WTC11 (cell line): ENCODE measurements around the gene MAML2. TPM values are rescaled to one million over a fixed set of nuclear protein-coding genes. Genes with fewer than 3 reads are reported as not detected.

Source experiments
- ATAC-seq: fragments of 200-7000 bp; cut with Tn5 transposase; 2 replicates; pipeline ENCODE4 v1.10.0; 2021; ENCODE audit warnings: mild to moderate bottlenecking, moderate library complexity
- CTCF ChIA-PET: fragments of 300-600 bp; sonication (Branson Sonifier 250); formaldehyde crosslinking; loops from one replicate; lab custom pipeline; 2021; ENCODE audit warnings: antibody characterized with exemption; lab: Charles Lee
- POLR2A ChIA-PET: fragments of 350-600 bp; sonication (Branson Sonifier 250); formaldehyde crosslinking; loops from one replicate; lab custom pipeline; 2021; ENCODE audit warnings: antibody characterized with exemption; lab: Charles Lee
- DNase-seq: peaks from one replicate; pipeline ENCODE4 v3.0.0; 2021; ENCODE audit warnings: low spot score
- H3K27ac Mint-ChIP-seq: 2 replicates; pipeline ENCODE4 v1.8.0; 2021; ENCODE audit warnings: mixed read lengths
- H3K27me3 Mint-ChIP-seq: 2 replicates; pipeline ENCODE4 v1.8.0; 2021; ENCODE audit warnings: low read depth, mild to moderate bottlenecking, moderate library complexity, mixed read lengths
- H3K36me3 Mint-ChIP-seq: 2 replicates; pipeline ENCODE4 v1.8.0; 2021; ENCODE audit warnings: mixed read lengths
- H3K4me1 Mint-ChIP-seq: 2 replicates; pipeline ENCODE4 v1.8.0; 2022; ENCODE audit warnings: mixed read lengths
- H3K4me3 Mint-ChIP-seq: 2 replicates; pipeline ENCODE4 v1.8.0; 2021; ENCODE audit warnings: mild to moderate bottlenecking, moderate library complexity, mixed read lengths
- H3K9me3 Mint-ChIP-seq: 2 replicates; pipeline ENCODE4 v1.8.0; 2021; ENCODE audit warnings: mixed read lengths
- AR ChIP-seq: fragments of 250-450 bp; sonication (Bioruptor Pico); IDR thresholded peaks from 2 replicates; pipeline ENCODE4 v1.9.0; 2021; ENCODE audit warnings: mild to moderate bottlenecking
- ATF3 ChIP-seq: sonication (generic); formaldehyde crosslinking; conservative IDR thresholded peaks from 2 replicates; pipeline ENCODE4 v1.8.1; 2022; ENCODE audit warnings: mild to moderate bottlenecking, missing genetic modification reagents
- CBFB ChIP-seq: sonication (generic); formaldehyde crosslinking; IDR thresholded peaks from 2 replicates; pipeline ENCODE4 v1.8.1; 2022; ENCODE audit warnings: mild to moderate bottlenecking, low read depth, missing genetic modification reagents
- FOXJ3 ChIP-seq: sonication (generic); formaldehyde crosslinking; IDR thresholded peaks from 2 replicates; pipeline ENCODE4 v1.9.0; 2021; ENCODE audit warnings: missing genetic modification reagents, mild to moderate bottlenecking, borderline replicate concordance
- FOXP1 ChIP-seq: sonication (generic); formaldehyde crosslinking; IDR thresholded peaks from 2 replicates; pipeline ENCODE4 v1.8.0; 2022; ENCODE audit warnings: missing genetic modification reagents, mild to moderate bottlenecking, moderate library complexity, borderline replicate concordance
- FOXP4 ChIP-seq: sonication (generic); formaldehyde crosslinking; IDR thresholded peaks from 2 replicates; pipeline ENCODE4 v1.8.0; 2022; ENCODE audit warnings: mild to moderate bottlenecking, missing genetic modification reagents
- GABPB1 ChIP-seq: sonication (generic); formaldehyde crosslinking; IDR thresholded peaks from 2 replicates; pipeline ENCODE4 v1.8.1; 2023; ENCODE audit warnings: mild to moderate bottlenecking, missing genetic modification reagents
- GRHL2 ChIP-seq: fragments of 250-450 bp; sonication (Bioruptor Pico); IDR thresholded peaks from 2 replicates; pipeline ENCODE4 v1.8.0; 2022; ENCODE audit warnings: mild to moderate bottlenecking, moderate library complexity; ENCODE audit not compliant: insufficient replicate concordance, severe bottlenecking
- IRF1 ChIP-seq: sonication (generic); formaldehyde crosslinking; IDR thresholded peaks from 2 replicates; pipeline ENCODE4 v1.8.0; 2023; ENCODE audit warnings: missing genetic modification reagents
- MAX ChIP-seq: sonication (generic); formaldehyde crosslinking; IDR thresholded peaks from 2 replicates; pipeline ENCODE4 v1.8.0; 2022; ENCODE audit warnings: mild to moderate bottlenecking, missing genetic modification reagents
- NR1H2 ChIP-seq: sonication (generic); formaldehyde crosslinking; IDR thresholded peaks from 2 replicates; pipeline ENCODE4 v1.9.0; 2021; ENCODE audit warnings: mild to moderate bottlenecking, moderate library complexity, missing genetic modification reagents
- NR2C2 ChIP-seq: sonication (generic); formaldehyde crosslinking; IDR thresholded peaks from 2 replicates; pipeline ENCODE4 v1.8.0; 2022; ENCODE audit warnings: mild to moderate bottlenecking, missing genetic modification reagents
- PRRX2 ChIP-seq: fragments of 250-450 bp; sonication (Bioruptor Pico); IDR thresholded peaks from 2 replicates; pipeline ENCODE4 v1.8.0; 2021; ENCODE audit warnings: mild to moderate bottlenecking
- SMAD3 ChIP-seq: sonication (generic); formaldehyde crosslinking; IDR thresholded peaks from 2 replicates; pipeline ENCODE4 v1.8.0; 2022; ENCODE audit warnings: missing genetic modification reagents, mild to moderate bottlenecking, borderline replicate concordance
- TCF7 ChIP-seq: sonication (generic); formaldehyde crosslinking; IDR thresholded peaks from 2 replicates; pipeline ENCODE4 v1.8.0; 2022; ENCODE audit warnings: mild to moderate bottlenecking, low read depth, missing genetic modification reagents, moderate library complexity
- TEAD4 ChIP-seq: sonication (generic); formaldehyde crosslinking; IDR thresholded peaks from 2 replicates; pipeline ENCODE4 v1.8.0; 2022; ENCODE audit warnings: mild to moderate bottlenecking, missing genetic modification reagents
- ZBTB43 ChIP-seq: sonication (generic); formaldehyde crosslinking; IDR thresholded peaks from 2 replicates; pipeline ENCODE4 v1.8.1; 2023; ENCODE audit warnings: mild to moderate bottlenecking, missing genetic modification reagents
- ZMAT4 ChIP-seq: fragments of 250-450 bp; sonication (Bioruptor Pico); IDR thresholded peaks from 2 replicates; pipeline ENCODE4 v1.9.0; 2021; ENCODE audit warnings: mild to moderate bottlenecking
- ZNF219 ChIP-seq: sonication (generic); formaldehyde crosslinking; IDR thresholded peaks from 2 replicates; pipeline ENCODE4 v1.8.0; 2023; ENCODE audit warnings: missing genetic modification reagents, mild to moderate bottlenecking, borderline replicate concordance
- ZNF232 ChIP-seq: sonication (generic); formaldehyde crosslinking; IDR thresholded peaks from 2 replicates; pipeline ENCODE4 v1.8.0; 2022; ENCODE audit warnings: mild to moderate bottlenecking, missing genetic modification reagents
- ZNF396 ChIP-seq: fragments of 250-450 bp; sonication (Bioruptor Pico); IDR thresholded peaks from 2 replicates; pipeline ENCODE4 v1.8.0; 2021; ENCODE audit warnings: mild to moderate bottlenecking, moderate library complexity, borderline replicate concordance
- total RNA-seq: library from RNA; stranded (reverse); gene quantifications from 3 replicates; pipeline ENCODE4 v1.2.3, GENCODE V29; 2021

The MAML2 gene
- total RNA-seq, 1 experiment from 2014 or later = 8.1 TPM

- no peaks in the 10 kb centered on the region for H3K27me3 Mint-ChIP-seq
- H3K4me3 Mint-ChIP-seq = no peak overlapping the region
- ChIA-PET POLR2A (no interaction called here), CTCF (interaction anchor here (0.9 to 4.2 kb wide), 3 partner anchors 65 to 223 kb away, joined by 4 to 20 read pairs (median 7); partner anchors contain the start of gene MAML2)
- ATAC-seq (no peak), DNase-seq (no peak)
- peaks cover 48% of the 10 kb centered on the region for H3K4me1 Mint-ChIP-seq
- H3K27ac Mint-ChIP-seq = no peak overlapping the region
- H3K36me3 Mint-ChIP-seq = no peaks in the 10 kb centered on the region
- TF ChIP-seq CBFB (CRISPR knock-in tag) (no peak), ZNF232 (no peak), FOXP1 (CRISPR knock-in tag) (no peak), FOXJ3 (CRISPR knock-in tag) (no peak)
- H3K9me3 Mint-ChIP-seq = no peaks in the 10 kb centered on the region
Observed at GRCh38 chr11:96278039-96278897, 64.7 kb downstream of the MAML2 start.

GRCh38 chr11:96277696-96278038, 65.3 kb downstream of the MAML2 start:
- ATAC-seq (no peak), DNase-seq (no peak)
- Mint-ChIP-seq H3K4me3 (no peak overlapping the region), H3K4me1 (peaks cover 52% of the 10 kb centered on the region), H3K9me3 (no peaks in the 10 kb centered on the region), H3K27ac (no peak overlapping the region), H3K27me3 (no peaks in the 10 kb centered on the region), H3K36me3 (no peaks in the 10 kb centered on the region)
- ChIA-PET CTCF (interaction anchor here (0.7 to 1.6 kb wide), 4 partner anchors 66 to 1727 kb away, joined by 3 to 7 read pairs (median 4); partner anchors contain the start of gene MAML2), POLR2A (no interaction called here)
- TF ChIP-seq AR (CRISPR knock-in tag) (no peak), ZNF219 (no peak), ZMAT4 (CRISPR knock-in tag) (no peak), ZBTB43 (no peak), TCF7 (no peak)
- TF ChIP-seq, all 79 proteins: peak for 0

GRCh38 chr11:96276836-96277235, 66.2 kb downstream of the MAML2 start:
- no peak overlapping the region for H3K4me3 Mint-ChIP-seq
- peaks cover 1% of the 10 kb centered on the region; the same call in 1 of the 2 replicates for H3K9me3 Mint-ChIP-seq
- ChIA-PET POLR2A (interaction anchor here (0.5 to 0.7 kb wide), 3 partner anchors 44 to 211 kb away, joined by 3 to 13 read pairs (median 3); no protein-coding TSS in a partner anchor), CTCF (interaction anchor here (0.7 to 1.7 kb wide), 7 partner anchors 61 to 1726 kb away, joined by 3 to 9 read pairs (median 5); partner anchors contain the start of gene MAML2)
- peaks cover 56% of the 10 kb centered on the region for H3K4me1 Mint-ChIP-seq
- H3K27ac Mint-ChIP-seq = no peak overlapping the region
- no peaks in the 10 kb centered on the region for H3K27me3 Mint-ChIP-seq
- DNase-seq = no peak
- no peaks in the 10 kb centered on the region for H3K36me3 Mint-ChIP-seq
- no peak for ATAC-seq
- no peak for TF ChIP-seq SMAD3 (CRISPR knock-in tag)
- no peak for TF ChIP-seq TEAD4 (CRISPR knock-in tag)
- TF ChIP-seq GABPB1 (CRISPR knock-in tag) = no peak
- no peak for TF ChIP-seq MAX (CRISPR knock-in tag)
- TF ChIP-seq ZMAT4 (CRISPR knock-in tag) = no peak
- no peak for TF ChIP-seq ATF3 (CRISPR knock-in tag)
- no peak for TF ChIP-seq IRF1
- no peak for TF ChIP-seq TCF7
- no peak for TF ChIP-seq NR2C2 (CRISPR knock-in tag)
- TF ChIP-seq ZNF396 (CRISPR knock-in tag) = no peak
- TF ChIP-seq PRRX2 = no peak
- no peak for TF ChIP-seq FOXP4
- TF ChIP-seq GRHL2 (CRISPR knock-in tag) = no peak
- TF ChIP-seq NR1H2 = no peak
